NCI-H2227 treated with DMSO at 0.1 percent for 48 hours (cell line): ENCODE results near the gene PABPN1L.

Experiments
- DNase-seq: peaks from one replicate; lab custom pipeline; 2025; lab: John Stamatoyannopoulos, UW

PABPN1L gene

DNA sequence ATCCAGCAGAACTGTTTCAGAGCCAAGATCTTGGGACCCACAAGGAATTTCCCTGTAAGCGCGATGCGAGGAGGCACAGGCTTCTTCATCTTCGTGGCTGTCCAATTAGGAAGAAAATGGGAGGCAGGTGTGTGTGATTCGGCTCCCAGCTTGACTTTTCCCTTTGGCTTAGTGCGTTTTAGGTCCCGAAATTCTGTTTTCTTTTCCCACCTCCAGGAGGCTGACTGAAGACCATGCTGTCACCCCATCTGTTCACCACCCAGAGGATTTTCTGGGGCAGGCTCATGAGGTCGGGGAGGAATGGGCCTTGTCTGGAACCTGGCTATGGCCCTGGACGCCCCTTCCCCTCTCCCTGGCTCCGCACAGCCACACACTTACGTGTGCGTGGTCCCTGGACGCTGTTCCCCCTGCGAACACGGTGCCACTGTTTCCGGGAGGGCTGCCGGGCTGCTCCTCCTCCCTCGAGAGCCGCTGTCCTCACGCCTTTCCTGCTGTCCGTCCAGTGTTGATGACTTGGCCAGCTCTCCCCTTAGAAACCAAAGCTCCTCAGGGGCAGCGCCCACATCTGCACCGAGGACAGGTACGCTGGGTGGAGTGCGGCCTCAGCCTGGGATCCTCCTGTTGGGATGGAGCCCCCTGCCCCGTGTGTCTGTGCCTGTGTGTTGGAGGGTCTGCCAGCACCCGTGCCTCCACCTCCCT is 2.7 kb upstream of the PABPN1L start:
- no peak for DNase-seq

DNA sequence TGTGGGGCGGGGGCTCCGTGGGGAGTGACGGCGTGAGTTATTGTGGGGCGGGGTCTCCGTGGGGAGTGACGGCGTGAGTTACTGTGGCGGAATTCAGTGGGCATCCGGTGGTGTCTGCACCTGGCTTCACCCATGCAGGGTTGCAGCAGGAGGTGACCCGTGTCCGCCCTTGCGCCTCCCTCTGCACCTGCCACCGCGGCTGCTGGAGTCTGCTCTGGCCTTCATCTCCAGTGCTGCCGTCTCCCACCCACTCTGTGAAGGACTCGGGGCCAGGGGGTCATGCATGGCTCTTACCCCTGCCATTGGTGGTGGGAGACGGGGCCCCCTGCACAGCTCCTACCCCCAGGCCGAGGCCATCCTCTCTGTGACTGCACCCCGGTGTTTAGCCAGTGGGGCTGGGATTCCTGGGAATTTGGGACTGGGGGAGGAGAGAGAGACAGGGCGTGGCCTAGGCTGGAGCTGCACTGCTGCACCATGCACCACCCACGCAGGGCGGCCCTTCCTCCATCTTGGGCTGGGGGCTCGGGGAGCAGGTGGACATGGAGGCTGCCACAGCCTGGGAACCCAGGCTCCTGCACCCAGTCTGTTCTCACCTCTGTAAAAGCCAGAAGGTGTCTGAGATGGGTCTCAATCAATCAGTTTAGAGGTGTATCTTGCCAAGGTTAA is 1.3 kb upstream of the PABPN1L start:
- no peak for DNase-seq

DNA sequence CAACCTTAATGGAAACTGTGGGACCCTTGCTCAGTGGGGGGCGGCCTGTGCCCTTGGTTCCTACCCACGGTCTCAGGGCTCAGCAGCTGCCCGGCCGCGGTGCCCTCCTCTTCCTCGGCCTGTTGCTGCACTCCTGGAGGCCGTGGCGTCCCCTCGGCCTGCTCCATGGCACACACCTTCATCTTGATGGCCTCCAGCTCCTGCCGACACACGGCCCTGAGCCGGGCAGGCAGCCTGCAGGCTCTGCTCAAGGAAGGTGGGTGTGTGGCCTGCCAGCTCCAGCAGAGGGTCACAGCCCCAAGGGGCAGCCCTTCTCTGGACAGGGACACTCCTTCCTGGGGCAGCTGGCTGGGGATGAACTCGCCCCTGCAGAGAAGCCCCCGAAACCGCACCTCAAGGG is 718 bp downstream of the PABPN1L start:
- no peak for DNase-seq

DNA sequence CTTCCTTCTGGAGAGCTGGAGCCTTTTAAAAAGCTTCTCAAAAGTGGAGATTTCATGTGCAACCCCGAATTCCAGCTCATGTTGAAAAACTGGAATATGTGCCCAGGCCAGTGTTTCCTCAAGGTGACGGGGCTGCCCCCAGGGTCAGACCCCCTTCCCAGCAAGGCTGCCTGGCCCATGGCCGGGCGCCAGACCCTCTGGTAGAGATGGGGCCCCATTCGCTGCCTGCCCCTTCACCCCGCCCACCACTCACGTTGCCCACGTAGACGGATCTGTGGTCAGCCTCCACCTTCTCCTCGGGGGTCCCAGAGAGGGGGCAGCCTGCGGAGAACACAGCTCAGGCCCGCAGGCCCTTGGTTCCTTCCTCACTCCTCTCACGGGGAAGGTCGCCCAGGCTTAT is 1.1 kb downstream of the PABPN1L start:
- no peak for DNase-seq

DNA sequence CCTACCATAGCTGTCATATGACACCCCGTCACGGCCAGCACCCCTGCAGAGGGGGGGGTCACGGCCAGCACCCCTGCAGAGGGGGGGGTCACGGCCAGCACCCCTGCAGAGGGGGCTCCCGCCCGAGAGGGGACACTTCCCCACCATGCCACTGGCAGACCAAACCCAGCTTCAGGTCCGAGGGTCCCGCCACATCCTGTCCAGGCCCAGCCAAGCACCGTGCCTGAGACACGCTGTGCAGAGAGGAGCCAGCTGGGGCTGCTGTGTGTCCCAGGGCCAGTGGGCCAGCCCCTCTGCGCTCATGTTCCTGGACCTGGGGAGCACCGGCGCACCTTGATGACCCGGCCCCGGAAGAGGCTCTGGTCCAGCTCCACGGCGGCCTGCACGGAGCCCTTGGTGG is 1.9 kb downstream of the PABPN1L start:
- no peak for DNase-seq

DNA sequence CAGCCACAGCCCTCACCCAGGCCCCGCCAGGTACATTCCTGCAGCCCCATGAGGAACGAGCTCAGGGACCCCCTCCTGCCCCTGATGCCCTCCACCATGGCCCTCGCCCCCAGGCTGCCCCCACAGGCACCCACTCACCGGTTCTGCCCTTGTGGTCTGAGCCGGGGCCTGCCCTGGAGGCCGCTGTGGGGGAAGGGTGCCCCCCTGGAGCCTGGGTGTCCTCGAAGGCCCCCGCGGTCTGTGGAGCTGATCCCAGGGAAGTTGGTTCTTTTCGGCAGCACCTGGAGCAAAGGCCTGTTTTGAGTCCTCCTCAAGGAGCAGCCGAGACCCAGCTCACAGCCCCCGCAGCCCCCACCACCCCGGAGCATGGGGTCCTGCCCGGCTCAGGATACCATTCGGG is 2.4 kb downstream of the PABPN1L start:
- DNase-seq = no peak

DNA sequence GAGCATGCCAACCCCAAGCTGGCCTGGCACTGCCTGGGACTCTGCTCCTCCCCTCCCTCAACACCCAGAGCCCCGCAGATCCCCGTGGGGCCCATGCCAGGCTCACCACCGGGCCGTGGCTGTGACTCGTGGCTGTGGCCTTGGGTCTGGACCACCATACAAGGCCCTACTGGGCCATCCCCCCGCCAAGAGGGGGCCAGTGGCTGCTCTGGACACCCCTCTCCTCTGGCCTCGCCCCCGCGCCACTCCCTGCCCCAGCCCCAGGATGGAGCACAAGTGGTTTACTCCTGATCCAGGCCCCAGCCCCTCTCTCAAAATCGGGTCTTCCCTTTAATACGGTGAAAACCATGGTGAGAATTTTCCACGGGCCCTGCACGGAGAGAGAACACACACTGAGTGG is 3.0 kb downstream of the PABPN1L start:
- DNase-seq = no peak

DNA sequence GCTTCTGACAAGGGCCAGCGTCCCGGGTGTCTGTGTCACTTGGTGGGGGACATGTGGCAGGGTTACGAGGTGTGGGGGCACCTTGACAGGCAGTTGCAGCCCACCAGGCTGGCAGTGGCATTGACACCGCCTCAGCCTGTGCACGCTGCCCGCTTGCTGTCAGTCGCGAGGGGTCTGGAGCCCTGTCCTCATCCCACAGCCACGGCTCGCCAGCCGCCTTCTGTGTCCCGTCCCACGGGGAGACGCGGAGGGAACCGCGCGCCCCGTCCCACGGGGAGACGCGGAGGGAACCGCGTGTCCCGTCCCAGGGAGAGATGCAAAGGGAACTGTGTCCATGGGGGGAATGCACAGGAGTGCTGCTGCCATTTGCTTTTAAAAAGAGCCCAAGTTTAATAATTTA is 3.5 kb downstream of the PABPN1L start:
- no peak for DNase-seq

DNA sequence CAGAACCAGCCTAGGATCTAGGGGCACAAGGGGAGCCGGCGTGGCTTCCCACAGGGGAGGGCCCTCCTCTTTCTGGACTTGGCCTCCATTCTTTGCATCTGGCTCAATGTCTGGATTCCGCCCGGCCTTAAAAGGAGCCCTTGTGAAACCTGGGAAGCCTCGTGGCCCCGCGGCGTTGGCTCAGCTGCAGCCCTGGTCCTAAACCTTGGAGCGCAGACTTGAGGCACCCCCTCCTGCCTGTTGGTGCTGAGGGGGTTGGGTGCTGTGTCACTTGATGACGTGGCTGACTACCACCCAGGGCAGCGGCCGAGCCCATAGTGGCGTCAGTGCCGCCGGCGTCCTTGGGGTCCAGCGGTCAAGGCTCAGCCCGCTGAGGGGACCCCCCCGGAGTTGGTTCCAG is 5.1 kb downstream of the PABPN1L start:
- DNase-seq = no peak

DNA sequence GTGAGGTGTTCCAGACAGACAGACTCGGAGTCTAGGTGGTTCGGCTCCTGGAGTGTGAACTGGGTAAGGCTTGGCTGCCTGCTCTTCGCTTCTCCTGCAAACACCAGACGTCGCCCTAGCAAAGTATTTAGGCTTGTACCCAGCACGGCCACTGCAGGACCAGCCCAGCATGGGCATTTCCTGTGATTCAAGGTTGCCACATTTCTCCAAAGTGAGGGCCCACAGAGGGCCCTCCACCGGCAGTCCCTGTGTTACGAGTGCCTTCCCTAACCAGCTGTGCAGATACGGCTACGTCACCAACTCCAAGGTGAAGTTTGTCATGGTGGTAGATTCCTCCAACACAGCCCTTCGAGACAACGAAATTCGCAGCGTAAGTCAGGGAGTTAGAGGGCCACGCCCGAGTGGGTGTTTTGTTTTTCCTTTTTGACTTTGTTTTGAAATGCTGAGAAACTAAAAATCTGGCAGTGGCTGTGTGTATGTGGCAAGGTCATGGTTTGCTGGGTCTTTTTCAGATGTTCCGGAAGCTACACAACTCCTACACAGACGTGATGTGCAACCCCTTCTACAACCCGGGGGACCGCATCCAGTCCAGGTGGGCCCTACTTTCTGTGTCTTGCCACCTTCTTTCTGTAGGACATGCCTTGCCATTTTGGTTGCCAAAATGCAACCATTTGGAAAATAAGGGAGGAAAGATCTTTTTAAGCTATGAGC is 6.9 kb downstream of the PABPN1L start:
- DNase-seq = no peak

DNA sequence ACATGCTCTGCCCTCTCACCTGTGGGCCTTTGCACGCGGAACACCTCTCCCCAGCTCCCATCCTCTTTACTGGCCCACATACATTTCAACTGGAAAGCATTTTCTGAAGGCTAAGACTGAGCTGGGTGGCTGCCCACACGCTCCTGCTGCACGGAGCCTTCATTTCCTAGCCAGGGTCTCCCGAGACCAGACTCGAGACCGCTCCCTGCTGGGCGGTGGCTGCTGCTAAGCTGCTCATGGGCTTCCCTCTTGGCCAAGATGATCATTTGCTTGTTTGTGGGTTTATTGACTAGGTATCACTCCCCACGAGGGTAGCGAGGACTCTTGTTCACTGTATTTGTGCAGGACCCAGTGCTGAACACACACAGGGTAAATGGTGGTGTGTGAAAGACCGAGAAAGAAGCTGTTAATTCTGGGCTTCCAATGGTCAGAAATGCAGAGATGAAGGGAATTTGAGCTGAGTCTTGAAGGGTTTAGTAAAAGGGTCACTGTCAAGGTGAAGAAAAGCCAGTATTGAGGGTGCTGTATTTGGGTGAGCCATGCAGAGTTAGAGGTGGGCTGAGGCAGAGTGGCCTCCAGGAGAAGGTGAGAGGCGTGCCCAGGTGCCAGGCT is 8.6 kb downstream of the PABPN1L start:
- DNase-seq = peak; percentile 7

DNA sequence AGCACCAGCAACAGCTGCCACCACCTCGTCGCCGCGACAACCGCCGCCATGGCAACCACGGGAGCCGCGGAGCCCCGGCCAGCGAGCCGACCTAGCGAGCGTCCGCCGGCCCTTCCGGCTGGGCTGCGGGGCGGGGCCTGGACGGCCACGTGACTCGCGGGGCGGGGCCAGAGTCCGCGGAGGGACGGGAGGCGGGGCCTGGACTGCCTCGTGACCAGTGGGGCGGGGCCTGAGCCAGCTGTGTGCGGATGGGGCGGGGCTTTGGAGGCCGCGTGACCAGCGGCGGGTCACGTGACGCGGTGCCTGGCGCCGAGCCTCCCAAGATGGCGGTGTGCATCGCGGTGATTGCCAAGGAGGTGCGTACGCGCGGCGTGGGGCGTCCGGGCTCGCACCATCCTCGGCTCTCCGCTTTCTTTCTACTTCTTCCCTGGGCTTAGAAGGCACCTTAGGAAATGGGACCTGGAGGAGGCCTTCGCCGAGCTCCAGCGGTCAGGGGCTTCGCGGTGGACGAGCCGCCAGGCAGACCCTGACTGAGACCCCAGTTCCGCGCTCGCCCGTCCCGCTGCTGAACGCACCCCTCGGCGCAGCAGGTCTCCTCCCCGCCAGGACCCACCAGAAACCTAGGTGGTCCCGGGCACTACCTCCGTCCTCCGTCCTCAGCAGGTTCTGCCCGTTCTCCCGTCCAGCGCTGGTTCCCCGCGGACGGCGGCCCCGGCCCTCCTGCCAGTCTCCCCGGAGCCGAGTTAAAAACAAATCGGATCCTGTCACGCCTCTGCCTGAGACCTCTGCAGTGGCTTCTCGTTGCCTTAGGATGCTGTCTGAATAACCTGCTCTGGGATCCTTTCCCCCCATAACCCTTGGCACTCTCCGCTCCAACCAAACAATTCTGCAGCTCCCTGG is 9.4 kb downstream of the PABPN1L start, which contains the start of the genes GALNS and TRAPPC2L:
Gene GALNS (minus strand): TSS at position 120 of the 900 bp plus-strand sequence. CDS start 70 bp downstream, at position 50.
Gene TRAPPC2L (plus strand): TSS at position 300 of the 900 bp plus-strand sequence. CDS start 24 bp downstream, at position 324.
- peak; percentile 79 for DNase-seq

DNA sequence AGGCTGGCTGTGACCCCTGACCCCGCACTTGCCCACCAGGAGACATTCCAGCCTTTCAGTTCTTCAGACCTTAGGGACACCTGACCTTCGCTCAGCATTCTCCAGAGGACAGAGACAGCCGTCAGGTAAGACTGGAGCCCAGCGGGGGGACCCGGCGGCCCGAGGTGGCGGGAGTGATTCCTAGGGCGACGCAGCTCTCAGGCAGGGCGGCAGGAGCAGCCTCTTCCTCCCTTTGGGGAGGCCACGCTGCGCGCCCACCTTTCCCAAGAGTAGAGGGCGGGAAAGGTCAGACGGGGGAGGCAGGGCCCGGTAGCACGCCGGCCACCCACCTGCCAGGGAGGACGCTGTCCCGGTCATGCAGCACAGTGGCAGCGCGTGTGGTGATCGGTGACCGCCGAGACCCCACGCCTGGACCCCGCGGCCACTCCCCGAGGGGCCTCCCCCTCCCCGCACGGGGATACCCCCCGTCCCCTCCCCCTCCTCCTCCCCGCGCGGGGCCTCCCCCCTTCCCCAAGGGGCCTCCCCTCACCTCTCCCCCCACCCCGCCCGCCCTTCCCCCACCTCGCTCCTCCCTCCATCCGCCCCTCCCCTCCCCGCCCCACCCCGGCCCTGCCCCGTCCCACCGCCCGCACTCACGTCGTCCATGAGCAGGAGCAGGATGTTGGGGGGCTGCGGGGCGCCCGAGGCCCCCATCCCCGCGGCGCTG is 10.2 kb downstream of the PABPN1L start:
- DNase-seq = no peak

DNA sequence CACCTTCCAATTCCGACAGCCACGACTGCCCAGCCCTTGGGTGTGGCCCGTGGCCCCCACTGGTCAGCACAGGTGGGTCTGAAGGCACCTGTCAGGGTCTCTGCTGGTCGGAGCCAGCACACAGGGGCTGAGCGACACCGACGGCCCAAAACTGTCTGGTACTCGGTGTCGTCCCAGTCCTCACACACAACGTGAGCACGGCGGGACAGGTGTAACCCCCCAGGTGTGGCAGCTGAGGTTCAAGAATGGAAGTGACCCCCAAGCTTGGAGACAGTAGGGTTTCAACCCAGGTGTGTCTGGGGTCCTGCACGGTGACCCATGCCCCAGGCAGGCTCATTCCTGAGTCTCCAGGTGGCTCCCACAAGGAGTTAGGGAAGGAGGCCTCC is 10.7 kb downstream of the PABPN1L start:
- DNase-seq = no peak

DNA sequence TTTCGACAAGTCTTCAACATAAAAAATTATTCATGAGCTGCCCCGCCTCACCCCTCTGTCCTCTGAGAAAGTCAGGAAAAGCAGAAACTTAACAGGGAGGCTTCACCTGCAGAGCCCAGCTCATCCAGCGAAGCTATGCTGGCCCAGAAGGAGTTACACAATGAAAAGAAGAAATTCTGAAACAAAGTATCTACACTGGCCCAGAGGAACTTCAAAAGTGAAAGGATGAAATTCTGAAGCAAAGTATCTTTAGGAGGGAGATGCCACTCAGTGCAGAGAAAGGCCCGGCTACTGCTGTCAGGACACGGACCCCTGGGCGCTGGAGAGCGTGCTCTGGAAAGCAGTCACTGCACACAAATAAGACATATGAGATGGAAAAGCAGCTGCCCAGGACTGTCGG is 11.3 kb downstream of the PABPN1L start:
- no peak for DNase-seq

DNA sequence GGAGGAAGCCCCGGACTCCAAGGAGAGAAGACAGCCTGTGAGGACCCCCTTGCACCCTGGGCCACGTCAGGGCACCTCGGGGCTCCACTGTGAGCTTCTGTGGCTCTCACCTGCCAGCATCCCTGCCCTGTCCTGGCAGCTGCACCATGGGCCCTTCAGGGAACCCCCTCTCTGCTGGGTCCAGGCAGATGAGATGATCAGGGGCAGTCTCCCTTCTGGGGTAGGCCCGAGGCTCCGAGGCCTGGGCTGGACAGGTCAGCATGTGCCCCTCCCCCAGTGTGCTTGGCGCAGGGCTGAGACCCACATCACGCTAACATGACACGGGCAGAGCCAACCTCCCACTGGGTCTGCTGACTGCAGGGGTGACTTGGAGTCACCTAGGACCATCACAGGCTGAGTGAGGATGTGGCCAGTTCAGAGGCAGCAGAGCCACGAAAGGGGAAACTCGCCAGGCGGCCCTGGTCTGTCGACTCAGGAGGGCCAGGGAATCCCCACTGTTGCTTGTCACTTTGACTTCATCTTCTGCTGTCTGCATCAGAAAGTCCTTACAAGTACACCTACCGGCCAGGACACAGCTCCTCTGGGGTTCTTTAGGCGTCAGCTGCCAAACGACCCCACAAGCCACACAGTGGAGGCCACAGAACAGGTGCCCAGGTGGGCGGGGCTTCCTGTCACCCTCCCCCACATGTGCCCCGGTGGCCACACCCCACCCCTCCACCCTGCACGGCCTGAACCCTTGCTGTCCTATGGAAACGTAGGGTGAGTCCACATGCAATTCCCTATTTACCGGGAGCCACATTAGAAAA is 12.0 kb downstream of the PABPN1L start:
- DNase-seq = no peak

DNA sequence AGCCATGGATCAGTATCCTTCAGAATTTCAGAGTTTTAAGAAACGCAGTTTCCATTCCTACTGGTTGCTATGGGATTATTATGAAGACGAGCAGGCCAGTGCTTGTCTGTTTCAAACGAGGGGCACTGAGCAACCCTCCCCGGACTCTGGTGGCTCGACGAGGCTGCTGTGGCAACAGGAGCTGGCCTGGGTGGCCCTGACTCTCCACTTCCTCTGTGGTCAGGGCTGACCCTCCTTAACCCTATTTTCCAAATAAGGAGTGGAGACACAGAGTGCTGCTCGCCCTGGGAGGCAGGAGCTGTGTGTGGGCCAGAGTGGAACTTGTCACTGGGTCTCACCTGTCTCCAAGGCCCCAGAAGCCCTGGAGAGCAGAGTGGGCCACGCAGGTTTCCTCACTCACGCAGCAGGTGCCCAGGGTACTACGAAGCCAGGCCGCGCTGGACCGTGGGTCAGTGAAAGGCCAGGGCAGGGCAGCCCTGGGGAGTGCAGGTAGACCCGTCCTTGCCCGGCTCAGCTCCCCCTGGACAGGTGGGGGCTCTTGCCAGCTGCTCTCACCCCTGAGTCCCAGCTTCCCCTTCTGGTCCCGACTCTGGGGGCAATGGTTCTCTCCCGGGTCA is 13.0 kb downstream of the PABPN1L start:
- no peak for DNase-seq

DNA sequence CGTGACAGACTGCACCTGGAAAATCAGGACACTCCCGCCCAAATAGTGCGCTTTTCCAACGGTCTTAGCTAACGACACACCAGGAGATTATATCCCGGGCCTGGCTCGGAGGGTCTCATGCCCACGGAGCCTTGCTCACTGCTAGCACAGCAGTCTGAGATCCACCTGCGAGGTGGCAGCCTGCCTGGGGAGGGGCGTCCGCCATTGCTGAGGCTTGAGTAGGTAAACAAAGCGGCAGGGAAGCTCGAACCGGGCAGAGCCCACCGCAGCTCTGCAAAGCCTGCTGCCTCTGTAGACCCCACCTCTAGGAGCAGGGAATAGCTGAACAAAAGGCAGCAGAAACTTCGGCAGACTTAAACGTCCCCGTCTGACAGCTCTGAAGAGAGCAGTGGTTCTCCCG is 14.8 kb downstream of the PABPN1L start:
- no peak for DNase-seq

DNA sequence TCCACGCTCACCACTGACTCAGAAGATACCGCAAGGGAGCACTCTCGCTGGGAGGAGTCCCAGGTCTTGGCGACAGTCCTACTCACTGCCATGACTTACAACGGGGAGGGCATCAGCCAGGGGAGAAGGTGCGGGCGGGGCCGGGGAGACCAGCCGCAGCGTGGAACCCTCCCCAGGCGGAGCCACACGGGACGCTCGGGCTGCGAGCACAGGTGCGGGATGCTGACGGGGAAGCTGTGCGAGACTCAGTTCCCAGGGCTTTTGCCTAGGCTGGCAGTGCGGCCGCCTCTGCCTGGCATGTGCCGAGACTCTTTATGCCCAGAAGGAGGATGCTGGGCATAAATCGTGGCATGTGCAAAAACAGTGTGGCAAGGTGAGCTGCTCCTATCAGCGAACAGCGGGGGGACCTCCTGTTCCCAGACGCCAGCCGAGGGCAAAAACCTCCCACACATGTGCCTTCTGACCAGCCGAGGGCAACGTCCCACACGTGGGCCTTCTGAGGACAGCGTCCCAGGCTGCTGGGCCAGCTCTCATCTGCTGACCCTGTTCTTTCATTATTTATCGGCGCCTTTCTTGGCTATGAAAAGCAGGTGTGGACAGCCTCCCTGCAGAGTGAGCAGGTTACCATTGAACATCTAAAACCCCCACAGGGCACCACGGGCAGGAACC is 15.8 kb downstream of the PABPN1L start:
- no peak for DNase-seq
